ENCODE results near the gene ZFAND5. TPM values are rescaled to one million over a fixed set of nuclear protein-coding genes. Genes with fewer than 3 reads are reported as not detected.

ZFAND5 gene
- total and polyA plus RNA-seq, 2 donors from 2014 or later, result 88.8 to 218 TPM

GRCh38 chr9:72337286-72337685 is 27.7 kb downstream of the ZFAND5 start:
- Histone ChIP-seq H3K9ac (ENCODE audit: low read length in 3 of 3) (no peak overlapping the region), H3K4me3 (ENCODE audit: low read length in 3 of 3) (no peak overlapping the region), H3K27me3 (ENCODE audit: control insufficient read depth, insufficient read depth, low read length) (no peaks in the 10 kb centered on the region), H3K27ac (ENCODE audit: low read depth in 2 of 2, low read length in 2 of 2) (no peak overlapping the region), H3K4me1 (ENCODE audit: control insufficient read depth in 2 of 3, insufficient read depth in 2 of 3, low read depth in 1 of 3, low read length in 3 of 3) (no peaks in the 10 kb centered on the region), H3K36me3 (ENCODE audit: control insufficient read depth in 2 of 3, insufficient read depth in 3 of 3, low read length in 3 of 3) (no peaks in the 10 kb centered on the region), H3K9me3 (ENCODE audit: control insufficient read depth in 2 of 3, insufficient read depth in 1 of 3, low read length in 3 of 3) (no peaks in the 10 kb centered on the region)
- TF ChIP-seq CTCF (IDR thresholded peaks at IDR 0.05; ENCODE audit: borderline replicate concordance, extremely low read depth, insufficient read depth), result no peak
- FAIRE-seq, result no peak
- no peak for DNase-seq
- intact Hi-C loops (cut with DNase I), result no loop called here

- TF ChIP-seq CTCF (IDR thresholded peaks at IDR 0.05; ENCODE audit: borderline replicate concordance, extremely low read depth, insufficient read depth), result no peak
- no peaks in the 10 kb centered on the region for H3K27me3 ChIP-seq (ENCODE audit: control insufficient read depth, insufficient read depth, low read length)
- no peak overlapping the region for H3K4me3 ChIP-seq (ENCODE audit: low read length in 3 of 3)
- no peak for DNase-seq
- intact Hi-C loops (cut with DNase I), result no loop called here
- no peak overlapping the region for H3K9ac ChIP-seq (ENCODE audit: low read length in 3 of 3)
- no peak overlapping the region for H3K27ac ChIP-seq (ENCODE audit: low read depth in 2 of 2, low read length in 2 of 2)
- H3K36me3 ChIP-seq (ENCODE audit: control insufficient read depth in 2 of 3, insufficient read depth in 3 of 3, low read length in 3 of 3), result no peaks in the 10 kb centered on the region
- no peak for FAIRE-seq
- H3K9me3 ChIP-seq (ENCODE audit: control insufficient read depth in 2 of 3, insufficient read depth in 1 of 3, low read length in 3 of 3), result no peaks in the 10 kb centered on the region
- no peaks in the 10 kb centered on the region for H3K4me1 ChIP-seq (ENCODE audit: control insufficient read depth in 2 of 3, insufficient read depth in 2 of 3, low read depth in 1 of 3, low read length in 3 of 3)
Measured at GRCh38 chr9:72334658-72335337, 30.2 kb downstream of the ZFAND5 start.

DNA sequence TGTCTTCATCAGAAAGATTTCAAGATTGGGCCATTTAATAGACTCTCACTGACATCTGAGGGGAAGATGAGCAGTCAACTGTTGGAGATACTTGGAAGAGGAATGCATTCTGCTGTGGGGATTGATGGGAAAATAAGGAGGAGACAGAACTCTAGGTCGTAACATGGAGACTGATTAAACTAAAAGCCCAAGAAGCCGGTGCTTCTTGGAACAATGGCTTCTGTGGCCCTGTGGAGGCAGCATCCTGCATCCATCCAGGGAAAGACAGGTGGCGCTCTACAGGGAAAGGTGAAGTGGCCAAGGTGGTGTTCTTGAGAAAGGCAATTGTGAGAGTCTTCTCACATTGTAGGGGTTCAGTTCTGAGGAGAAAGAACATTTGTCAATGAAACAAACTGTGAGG is 31.3 kb downstream of the ZFAND5 start:
- intact Hi-C loops (cut with DNase I), result no loop called here
- H3K27me3 ChIP-seq (ENCODE audit: control insufficient read depth, insufficient read depth, low read length), result no peaks in the 10 kb centered on the region
- FAIRE-seq (no peak), DNase-seq (no peak)
- no peaks in the 10 kb centered on the region for H3K36me3 ChIP-seq (ENCODE audit: control insufficient read depth in 2 of 3, insufficient read depth in 3 of 3, low read length in 3 of 3)
- H3K4me1 ChIP-seq (ENCODE audit: control insufficient read depth in 2 of 3, insufficient read depth in 2 of 3, low read depth in 1 of 3, low read length in 3 of 3), result no peaks in the 10 kb centered on the region
- no peak overlapping the region for H3K4me3 ChIP-seq (ENCODE audit: low read length in 3 of 3)
- no peak overlapping the region for H3K9ac ChIP-seq (ENCODE audit: low read length in 3 of 3)
- no peak for TF ChIP-seq CTCF (IDR thresholded peaks at IDR 0.05; ENCODE audit: borderline replicate concordance, extremely low read depth, insufficient read depth)
- no peak overlapping the region for H3K27ac ChIP-seq (ENCODE audit: low read depth in 2 of 2, low read length in 2 of 2)
- no peaks in the 10 kb centered on the region for H3K9me3 ChIP-seq (ENCODE audit: control insufficient read depth in 2 of 3, insufficient read depth in 1 of 3, low read length in 3 of 3)

DNA sequence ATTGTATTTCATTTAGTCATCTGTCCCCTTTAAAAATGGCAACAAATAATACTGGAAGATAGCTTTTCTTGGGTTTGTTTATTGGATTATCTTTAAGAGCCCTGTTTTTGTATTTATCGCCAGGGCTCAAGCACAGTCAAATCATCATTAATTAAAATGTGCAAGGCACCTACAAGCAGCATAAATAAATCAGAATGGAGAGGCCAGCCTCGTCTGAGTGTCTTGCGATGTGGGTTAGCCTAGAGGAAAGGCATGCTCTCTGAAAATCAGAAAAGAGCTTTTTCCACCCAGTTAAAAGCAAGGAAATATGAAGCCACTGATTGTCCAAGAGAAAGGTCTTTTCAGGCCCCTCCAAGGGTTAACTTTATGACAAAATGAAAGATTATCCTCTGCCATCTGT is 31.8 kb downstream of the ZFAND5 start:
- Histone ChIP-seq H3K36me3 (ENCODE audit: control insufficient read depth in 2 of 3, insufficient read depth in 3 of 3, low read length in 3 of 3) (no peaks in the 10 kb centered on the region), H3K27ac (ENCODE audit: low read depth in 2 of 2, low read length in 2 of 2) (no peak overlapping the region), H3K9ac (ENCODE audit: low read length in 3 of 3) (no peak overlapping the region), H3K4me3 (ENCODE audit: low read length in 3 of 3) (no peak overlapping the region), H3K9me3 (ENCODE audit: control insufficient read depth in 2 of 3, insufficient read depth in 1 of 3, low read length in 3 of 3) (no peaks in the 10 kb centered on the region), H3K27me3 (ENCODE audit: control insufficient read depth, insufficient read depth, low read length) (no peaks in the 10 kb centered on the region), H3K4me1 (ENCODE audit: control insufficient read depth in 2 of 3, insufficient read depth in 2 of 3, low read depth in 1 of 3, low read length in 3 of 3) (no peaks in the 10 kb centered on the region)
- intact Hi-C loops (cut with DNase I), result no loop called here
- FAIRE-seq, result no peak
- DNase-seq, result peak in 1 of 5 donors; percentile 22
- no peak for TF ChIP-seq CTCF (IDR thresholded peaks at IDR 0.05; ENCODE audit: borderline replicate concordance, extremely low read depth, insufficient read depth)
